HFFc6 (cell line): ENCODE data around the gene PHACTR1. TPM values are rescaled to one million over a fixed set of nuclear protein-coding genes. Genes with fewer than 3 reads are reported as not detected.
A peak's percentile ranks its signal among the peaks of the same experiment; 100 is the strongest.

Source experiments
- DNase-seq: peaks from one replicate; pipeline ENCODE4 v3.0.0-alpha.2; 2018
- H3K27ac Mint-ChIP-seq: 2 replicates; pipeline ENCODE4 v1.8.0; 2020; ENCODE audit warnings: mild to moderate bottlenecking, mixed read lengths
- H3K27me3 Mint-ChIP-seq: 2 replicates; pipeline ENCODE4 v1.8.0; 2021; ENCODE audit warnings: mild to moderate bottlenecking, moderate library complexity, mixed read lengths; ENCODE audit not compliant: insufficient read depth
- H3K36me3 Mint-ChIP-seq: 2 replicates; pipeline ENCODE4 v1.8.0; 2021; ENCODE audit warnings: low read depth, mixed read lengths
- H3K4me1 Mint-ChIP-seq: 2 replicates; pipeline ENCODE4 v1.8.0; 2020; ENCODE audit warnings: low read depth, mixed read lengths
- H3K4me3 Mint-ChIP-seq: 2 replicates; pipeline ENCODE4 v1.8.0; 2020; ENCODE audit warnings: mild to moderate bottlenecking, moderate library complexity, mixed read lengths
- H3K9me3 Mint-ChIP-seq: 2 replicates; pipeline ENCODE4 v1.8.0; 2020; ENCODE audit warnings: mild to moderate bottlenecking, mixed read lengths
- CTCF ChIP-seq: fragments of 200-600 bp; sonication (generic); IDR thresholded peaks from 2 replicates; pipeline ENCODE4 v1.5.0; 2021; ENCODE audit warnings: antibody characterized with exemption, mild to moderate bottlenecking
- total RNA-seq, 6 experiments: library from RNA; stranded (reverse); fragmentation: NEBNext Ultra II Directional; extraction: Animal tissue kit (Norgen Biotek cat#: 25700); gene quantifications; 2 replicates in 1 of 6; 3 replicates in 5 of 6; pipeline ENCODE4 v1.2.3, GENCODE V29; 2021

PHACTR1 gene
- total RNA-seq, 6 experiments from 2014 or later: 2.5 to 4.7 (median 3.9) TPM

GRCh38 chr6:13299403-13299821 is 582.8 kb downstream of the PHACTR1 start:
- TF ChIP-seq CTCF: no peak
- no peak overlapping the region for H3K27ac Mint-ChIP-seq
- H3K4me3 Mint-ChIP-seq: no peak overlapping the region
- peaks cover 2% of the 10 kb centered on the region for H3K27me3 Mint-ChIP-seq
- H3K36me3 Mint-ChIP-seq: peaks cover 47% of the 10 kb centered on the region
- DNase-seq: no peak
- peaks cover 30% of the 10 kb centered on the region for H3K4me1 Mint-ChIP-seq
- no peaks in the 10 kb centered on the region for H3K9me3 Mint-ChIP-seq

- no peak for DNase-seq
- TF ChIP-seq CTCF: no peak
- Mint-ChIP-seq H3K27ac (no peak overlapping the region), H3K4me1 (peaks cover 35% of the 10 kb centered on the region), H3K27me3 (peaks cover 2% of the 10 kb centered on the region), H3K4me3 (no peak overlapping the region), H3K9me3 (no peaks in the 10 kb centered on the region), H3K36me3 (peaks cover 47% of the 10 kb centered on the region)
Observed at GRCh38 chr6:13299918-13300317, 583.4 kb downstream of the PHACTR1 start.

GRCh38 chr6:13300643-13301590 is 584.4 kb downstream of the PHACTR1 start:
- no peaks in the 10 kb centered on the region for H3K9me3 Mint-ChIP-seq
- no peak for DNase-seq
- peaks cover 2% of the 10 kb centered on the region for H3K27me3 Mint-ChIP-seq
- TF ChIP-seq CTCF: peak; percentile 30; the same call in 1 of the 2 replicates
- H3K27ac Mint-ChIP-seq: peak overlapping the region; percentile 57; the same call in 1 of the 2 replicates
- H3K4me1 Mint-ChIP-seq: peaks cover 37% of the 10 kb centered on the region
- no peak overlapping the region for H3K4me3 Mint-ChIP-seq
- H3K36me3 Mint-ChIP-seq: peaks cover 44% of the 10 kb centered on the region

- Mint-ChIP-seq H3K27me3 (peaks cover 2% of the 10 kb centered on the region), H3K36me3 (peaks cover 49% of the 10 kb centered on the region), H3K9me3 (no peaks in the 10 kb centered on the region), H3K27ac (peak overlapping the region; percentile 98), H3K4me3 (peak overlapping the region; percentile 83), H3K4me1 (peaks cover 42% of the 10 kb centered on the region)
- DNase-seq: no peak
- TF ChIP-seq CTCF: no peak
Observed at GRCh38 chr6:13302291-13302690, 585.7 kb downstream of the PHACTR1 start.

- H3K9me3 Mint-ChIP-seq: no peaks in the 10 kb centered on the region
- H3K27me3 Mint-ChIP-seq: peaks cover 2% of the 10 kb centered on the region
- no peak for TF ChIP-seq CTCF
- peaks cover 50% of the 10 kb centered on the region for H3K4me1 Mint-ChIP-seq
- H3K4me3 Mint-ChIP-seq: peak overlapping the region; percentile 83
- peak; percentile 99 for DNase-seq
- H3K36me3 Mint-ChIP-seq: peaks cover 50% of the 10 kb centered on the region
- H3K27ac Mint-ChIP-seq: peak overlapping the region; percentile 98
Observed at GRCh38 chr6:13302751-13303667, 586.4 kb downstream of the PHACTR1 start.
